22Rv1 (cell line): Measurements from ENCODE around the gene PDE1A.

Source experiments
- ZFX ChIP-seq: fragments of 450-650 bp; IDR thresholded peaks from 2 replicates; pipeline ENCODE4 v1.6.1; 2017; ENCODE audit warnings: antibody characterized with exemption, borderline replicate concordance
- TF ChIP-seq, protein P1 (sequence below): fragments of 450-650 bp; IDR thresholded peaks from 2 replicates; pipeline ENCODE4 v1.5.1; 2017; ENCODE audit warnings: mild to moderate bottlenecking

DNA sequence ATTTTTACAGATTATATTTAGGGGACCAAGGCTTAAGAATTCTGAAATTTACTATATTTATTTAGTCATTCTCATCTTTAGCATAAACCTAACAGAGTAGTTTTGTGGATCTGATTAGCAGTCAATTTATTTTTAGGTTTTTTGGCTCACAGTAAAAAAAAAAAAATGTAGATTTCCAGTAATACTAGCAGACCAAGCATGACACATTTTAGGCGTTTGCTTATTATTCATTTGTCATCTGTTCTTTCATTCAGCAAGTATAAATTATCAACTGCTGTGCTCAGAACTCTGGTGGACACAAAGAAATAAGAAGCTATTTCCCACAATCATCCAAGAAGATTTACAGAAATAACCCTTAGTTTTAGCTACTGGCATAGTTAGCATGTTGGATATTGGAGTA lies 20.6 kb downstream of the PDE1A start:
- TF ChIP-seq, protein P1, sequence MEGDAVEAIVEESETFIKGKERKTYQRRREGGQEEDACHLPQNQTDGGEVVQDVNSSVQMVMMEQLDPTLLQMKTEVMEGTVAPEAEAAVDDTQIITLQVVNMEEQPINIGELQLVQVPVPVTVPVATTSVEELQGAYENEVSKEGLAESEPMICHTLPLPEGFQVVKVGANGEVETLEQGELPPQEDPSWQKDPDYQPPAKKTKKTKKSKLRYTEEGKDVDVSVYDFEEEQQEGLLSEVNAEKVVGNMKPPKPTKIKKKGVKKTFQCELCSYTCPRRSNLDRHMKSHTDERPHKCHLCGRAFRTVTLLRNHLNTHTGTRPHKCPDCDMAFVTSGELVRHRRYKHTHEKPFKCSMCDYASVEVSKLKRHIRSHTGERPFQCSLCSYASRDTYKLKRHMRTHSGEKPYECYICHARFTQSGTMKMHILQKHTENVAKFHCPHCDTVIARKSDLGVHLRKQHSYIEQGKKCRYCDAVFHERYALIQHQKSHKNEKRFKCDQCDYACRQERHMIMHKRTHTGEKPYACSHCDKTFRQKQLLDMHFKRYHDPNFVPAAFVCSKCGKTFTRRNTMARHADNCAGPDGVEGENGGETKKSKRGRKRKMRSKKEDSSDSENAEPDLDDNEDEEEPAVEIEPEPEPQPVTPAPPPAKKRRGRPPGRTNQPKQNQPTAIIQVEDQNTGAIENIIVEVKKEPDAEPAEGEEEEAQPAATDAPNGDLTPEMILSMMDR, result no peak
- TF ChIP-seq ZFX, result no peak
